GM12801 (cell line): Measurements from ENCODE around the gene TBC1D17.

Source experiments
- TF ChIP-seq, protein P1 (sequence below): IDR thresholded peaks from one replicate; pipeline ENCODE4 v1.5.1; 2011; ENCODE audit warnings: control low read depth; ENCODE audit not compliant: insufficient read length; ENCODE audit errors: extremely low read depth

Gene TBC1D17

DNA sequence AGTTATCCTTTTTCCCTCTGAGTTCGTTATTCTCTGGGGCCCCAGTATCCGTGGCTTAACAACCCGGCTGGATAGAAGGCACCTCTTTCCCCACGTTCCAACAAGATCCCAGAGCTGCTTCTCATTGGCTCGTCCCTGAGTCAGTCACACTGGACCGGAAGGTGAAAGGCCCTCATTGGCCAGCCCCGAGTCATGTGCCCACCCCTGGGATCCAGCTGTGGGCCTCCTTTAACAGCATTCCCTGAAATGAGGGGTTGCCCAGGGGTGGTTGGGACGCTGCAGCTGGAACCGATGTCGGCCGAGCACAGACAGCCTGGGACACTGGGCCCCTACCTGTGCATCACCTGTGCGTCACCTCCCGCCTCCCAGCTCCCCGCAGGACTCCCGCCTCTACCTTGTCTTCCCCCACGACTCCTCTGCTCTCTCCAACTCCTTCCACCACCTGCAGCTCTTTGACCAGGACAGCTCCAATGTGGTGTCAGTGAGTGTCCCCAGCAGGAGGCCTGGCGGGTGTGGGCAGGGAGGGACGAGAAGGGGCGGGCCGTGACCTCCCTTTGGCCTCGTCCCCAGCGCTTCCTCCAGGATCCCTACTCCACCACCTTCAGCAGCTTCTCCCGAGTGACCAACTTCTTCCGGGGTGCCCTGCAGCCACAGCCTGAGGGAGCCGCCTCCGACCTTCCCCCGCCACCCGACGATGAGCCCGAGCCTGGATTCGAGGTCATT lies 4.3 kb downstream of the TBC1D17 start:
- TF ChIP-seq, protein P1, sequence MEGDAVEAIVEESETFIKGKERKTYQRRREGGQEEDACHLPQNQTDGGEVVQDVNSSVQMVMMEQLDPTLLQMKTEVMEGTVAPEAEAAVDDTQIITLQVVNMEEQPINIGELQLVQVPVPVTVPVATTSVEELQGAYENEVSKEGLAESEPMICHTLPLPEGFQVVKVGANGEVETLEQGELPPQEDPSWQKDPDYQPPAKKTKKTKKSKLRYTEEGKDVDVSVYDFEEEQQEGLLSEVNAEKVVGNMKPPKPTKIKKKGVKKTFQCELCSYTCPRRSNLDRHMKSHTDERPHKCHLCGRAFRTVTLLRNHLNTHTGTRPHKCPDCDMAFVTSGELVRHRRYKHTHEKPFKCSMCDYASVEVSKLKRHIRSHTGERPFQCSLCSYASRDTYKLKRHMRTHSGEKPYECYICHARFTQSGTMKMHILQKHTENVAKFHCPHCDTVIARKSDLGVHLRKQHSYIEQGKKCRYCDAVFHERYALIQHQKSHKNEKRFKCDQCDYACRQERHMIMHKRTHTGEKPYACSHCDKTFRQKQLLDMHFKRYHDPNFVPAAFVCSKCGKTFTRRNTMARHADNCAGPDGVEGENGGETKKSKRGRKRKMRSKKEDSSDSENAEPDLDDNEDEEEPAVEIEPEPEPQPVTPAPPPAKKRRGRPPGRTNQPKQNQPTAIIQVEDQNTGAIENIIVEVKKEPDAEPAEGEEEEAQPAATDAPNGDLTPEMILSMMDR, result no peak

DNA sequence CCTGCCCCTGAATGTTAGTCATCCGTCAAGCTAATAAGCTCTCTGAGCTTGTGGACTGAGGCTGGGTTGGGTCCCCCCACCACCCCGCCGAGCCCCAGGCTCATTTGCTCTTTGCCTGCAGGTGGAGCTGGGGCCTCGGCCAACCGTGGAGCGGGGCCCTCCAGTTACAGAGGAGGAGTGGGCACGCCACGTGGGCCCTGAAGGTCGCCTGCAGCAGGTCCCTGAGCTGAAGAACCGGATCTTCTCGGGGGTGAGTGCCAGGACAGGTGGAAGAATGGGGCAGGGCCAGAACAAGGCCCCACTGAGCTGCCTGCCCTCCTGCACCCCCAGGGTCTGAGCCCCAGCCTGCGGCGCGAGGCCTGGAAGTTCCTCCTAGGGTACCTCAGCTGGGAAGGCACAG lies 5.1 kb downstream of the TBC1D17 start:
- TF ChIP-seq, protein P1, result no peak

DNA sequence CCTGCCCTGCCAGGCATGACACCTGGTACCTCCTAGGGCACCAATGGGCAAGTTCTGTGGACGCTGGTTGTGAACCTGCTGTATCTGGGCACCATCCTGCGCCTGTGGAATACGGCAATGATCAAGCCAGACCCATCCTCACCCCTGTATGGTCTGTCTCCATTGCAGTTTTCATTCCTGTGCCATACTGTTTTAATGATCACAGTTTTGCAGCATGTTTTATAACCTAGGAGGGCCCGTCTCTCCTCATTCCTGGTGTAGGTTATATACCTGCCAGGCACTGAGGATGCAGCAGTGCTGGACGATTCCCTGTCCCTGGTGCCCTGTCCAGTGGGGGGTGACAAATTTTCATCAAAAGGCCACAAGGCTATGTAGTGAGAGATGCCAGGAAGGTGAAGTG lies 5.6 kb downstream of the TBC1D17 start:
- TF ChIP-seq, protein P1, result no peak

DNA sequence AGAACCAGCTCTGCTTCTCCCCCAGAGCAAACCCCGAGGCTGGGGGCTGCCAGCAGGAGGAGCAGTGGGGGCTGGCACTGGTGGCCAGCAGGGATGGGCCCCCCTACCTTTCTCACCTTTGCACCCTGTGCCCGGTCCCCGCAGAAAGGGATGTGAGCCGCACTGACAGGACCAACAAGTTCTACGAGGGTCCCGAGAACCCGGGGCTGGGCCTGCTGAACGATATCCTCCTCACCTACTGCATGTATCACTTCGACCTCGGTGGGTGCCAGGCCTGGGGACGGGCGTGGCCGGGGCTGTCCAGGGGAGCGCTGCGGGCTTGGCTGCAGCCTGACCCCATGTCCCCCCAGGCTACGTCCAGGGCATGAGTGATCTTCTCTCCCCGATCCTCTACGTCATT lies 6.6 kb downstream of the TBC1D17 start:
- TF ChIP-seq, protein P1, result no peak

DNA sequence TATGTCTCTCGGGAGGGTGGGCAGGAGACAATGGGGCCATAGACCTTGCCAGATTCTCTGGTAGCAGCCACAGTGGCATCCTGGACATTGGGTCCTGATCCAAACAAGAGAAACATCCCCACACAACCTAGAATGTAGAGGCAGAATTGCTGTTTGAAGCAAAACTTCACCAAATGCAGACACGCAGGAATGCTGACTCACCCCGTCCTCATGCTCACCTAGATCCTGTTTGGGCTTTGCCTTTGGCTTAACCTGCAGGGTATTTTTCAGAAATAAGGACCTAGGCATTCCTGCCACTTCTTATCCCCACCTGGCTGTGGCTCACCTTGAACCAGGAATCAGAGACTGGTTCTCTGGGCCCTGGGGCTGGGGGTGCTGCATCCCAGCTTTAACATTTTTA lies 7.3 kb downstream of the TBC1D17 start:
- TF ChIP-seq, protein P1, result no peak

DNA sequence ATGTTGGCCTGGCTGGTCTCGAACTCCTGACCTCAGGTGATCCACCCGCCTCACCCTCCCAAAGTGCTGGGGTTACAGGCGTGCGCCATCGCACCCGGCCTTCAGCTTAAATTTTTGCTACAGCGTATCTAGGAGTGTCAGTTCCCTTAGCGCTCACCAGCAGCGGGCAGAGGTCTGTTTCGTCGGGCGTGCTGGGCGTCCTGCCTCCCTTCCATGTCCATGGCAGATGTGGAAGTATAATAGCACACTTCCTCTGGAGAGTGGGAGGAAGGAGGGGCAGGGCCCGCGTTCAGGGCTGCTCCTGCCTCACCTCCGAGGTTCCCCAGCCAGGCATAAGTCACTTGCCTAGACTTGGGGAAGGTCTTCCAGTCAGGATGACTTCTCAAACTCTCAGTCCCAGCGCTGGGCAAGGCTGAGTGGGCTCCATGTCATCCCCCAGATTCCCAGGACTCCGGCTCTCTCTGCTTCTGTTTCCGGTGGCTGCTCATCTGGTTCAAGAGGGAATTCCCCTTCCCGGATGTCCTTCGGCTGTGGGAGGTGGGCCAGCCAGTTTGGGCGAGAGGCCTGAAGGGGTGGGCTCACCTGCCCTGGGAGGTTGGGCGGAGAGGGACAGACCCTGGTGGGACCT lies 9.6 kb downstream of the TBC1D17 start:
- TF ChIP-seq, protein P1, result no peak

DNA sequence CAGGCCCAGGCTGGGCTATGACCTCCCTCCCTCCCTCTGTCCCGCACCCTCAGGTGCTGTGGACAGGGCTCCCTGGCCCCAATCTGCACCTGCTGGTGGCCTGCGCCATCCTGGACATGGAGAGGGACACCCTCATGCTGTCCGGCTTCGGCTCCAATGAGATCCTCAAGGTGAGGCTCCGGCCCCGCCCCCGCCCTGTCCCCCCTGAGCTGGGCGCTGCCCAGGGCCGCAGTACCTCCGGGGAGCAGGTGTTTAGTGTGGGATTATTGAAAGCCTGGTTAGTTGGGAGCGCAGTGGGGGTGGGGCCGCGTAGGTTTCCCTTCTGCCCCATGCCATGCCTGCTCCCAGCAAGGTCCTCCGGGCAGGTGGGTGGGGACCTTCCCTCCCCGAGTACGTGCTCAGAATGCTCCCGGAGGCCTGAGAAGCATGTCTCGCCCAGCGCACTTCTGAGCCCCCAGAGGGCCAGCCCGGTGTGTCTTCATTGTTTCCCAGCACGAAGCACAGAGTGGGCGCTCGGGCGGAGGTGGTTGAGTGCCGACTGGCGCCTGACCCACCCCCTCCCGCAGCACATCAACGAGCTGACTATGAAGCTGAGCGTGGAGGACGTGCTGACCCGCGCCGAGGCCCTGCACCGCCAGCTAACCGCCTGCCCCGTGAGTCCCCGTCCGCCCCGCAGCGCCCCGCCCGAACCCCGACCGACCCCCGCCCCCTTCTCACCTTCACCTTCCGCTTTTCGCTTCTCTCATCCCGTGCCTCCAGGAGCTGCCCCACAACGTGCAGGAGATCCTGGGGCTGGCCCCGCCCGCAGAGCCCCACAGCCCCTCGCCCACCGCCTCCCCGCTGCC lies 10.4 kb downstream of the TBC1D17 start:
- TF ChIP-seq, protein P1, result no peak
